ENCODE results near the gene ATP1A4.

DNA sequence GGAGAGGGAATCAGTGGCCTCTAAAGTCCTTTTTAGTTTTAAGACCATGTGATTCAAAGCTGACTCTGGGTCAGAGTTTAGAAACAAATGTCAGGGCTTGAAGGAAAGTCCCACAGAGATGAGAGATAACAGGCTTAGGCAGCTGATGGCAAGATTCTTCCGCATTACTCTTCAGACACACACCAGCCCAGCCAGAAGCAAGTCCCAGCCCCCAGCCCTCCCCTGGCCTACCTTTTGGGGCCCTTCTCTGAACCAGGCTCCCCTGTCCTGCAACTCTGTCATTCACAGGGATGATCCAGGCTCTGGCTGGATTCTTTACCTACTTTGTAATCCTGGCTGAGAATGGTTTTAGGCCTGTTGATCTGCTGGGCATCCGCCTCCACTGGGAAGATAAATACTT, 25.8 kb downstream of the ATP1A4 start:
- TF ChIP-seq, protein P1, sequence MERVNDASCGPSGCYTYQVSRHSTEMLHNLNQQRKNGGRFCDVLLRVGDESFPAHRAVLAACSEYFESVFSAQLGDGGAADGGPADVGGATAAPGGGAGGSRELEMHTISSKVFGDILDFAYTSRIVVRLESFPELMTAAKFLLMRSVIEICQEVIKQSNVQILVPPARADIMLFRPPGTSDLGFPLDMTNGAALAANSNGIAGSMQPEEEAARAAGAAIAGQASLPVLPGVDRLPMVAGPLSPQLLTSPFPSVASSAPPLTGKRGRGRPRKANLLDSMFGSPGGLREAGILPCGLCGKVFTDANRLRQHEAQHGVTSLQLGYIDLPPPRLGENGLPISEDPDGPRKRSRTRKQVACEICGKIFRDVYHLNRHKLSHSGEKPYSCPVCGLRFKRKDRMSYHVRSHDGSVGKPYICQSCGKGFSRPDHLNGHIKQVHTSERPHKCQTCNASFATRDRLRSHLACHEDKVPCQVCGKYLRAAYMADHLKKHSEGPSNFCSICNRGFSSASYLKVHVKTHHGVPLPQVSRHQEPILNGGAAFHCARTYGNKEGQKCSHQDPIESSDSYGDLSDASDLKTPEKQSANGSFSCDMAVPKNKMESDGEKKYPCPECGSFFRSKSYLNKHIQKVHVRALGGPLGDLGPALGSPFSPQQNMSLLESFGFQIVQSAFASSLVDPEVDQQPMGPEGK (CRISPR knock-in tag; IDR thresholded peaks at IDR 0.05; ENCODE audit: borderline replicate concordance), result no peak
- TF ChIP-seq ZC3H10 (CRISPR knock-in tag; IDR thresholded peaks at IDR 0.05) (no peak), POU6F1 (CRISPR knock-in tag; IDR thresholded peaks at IDR 0.05; ENCODE audit: borderline replicate concordance, low read depth) (no peak), ESRRG (CRISPR knock-in tag; IDR thresholded peaks at IDR 0.05) (no peak), ZFP30 (CRISPR knock-in tag; IDR thresholded peaks at IDR 0.05) (no peak)

Data from SK-N-SH treated with all-trans-retinoic acid at 6 μM for 48 hours (cell line).